DMS53 treated with DMSO at 0.1 percent for 48 hours (cell line): ENCODE data around the gene KRTAP10-12.

ENCODE experiments used
- DNase-seq: peaks from one replicate; lab custom pipeline; 2025; ENCODE audit not compliant: unreplicated experiment; lab: John Stamatoyannopoulos, UW

The KRTAP10-12 gene

GRCh38 chr21:44697811-44698734, 1.1 kb downstream of the KRTAP10-12 start:
- no peak for DNase-seq

- DNase-seq, result no peak
These were observed 2.6 kb downstream of the KRTAP10-12 start for GRCh38 chr21:44699502-44700001.

GRCh38 chr21:44700101-44701022, 3.4 kb downstream of the KRTAP10-12 start:
- no peak for DNase-seq

GRCh38 chr21:44701023-44701400, 4.0 kb downstream of the KRTAP10-12 start:
- DNase-seq, result no peak

- DNase-seq, result no peak
These were observed 4.6 kb downstream of the KRTAP10-12 start for GRCh38 chr21:44701541-44701940.

- no peak for DNase-seq
These were observed 5.4 kb downstream of the KRTAP10-12 start for GRCh38 chr21:44702111-44702972.

GRCh38 chr21:44702973-44703730, 6.2 kb downstream of the KRTAP10-12 start:
- no peak for DNase-seq

- no peak for DNase-seq
These were observed 7.0 kb downstream of the KRTAP10-12 start for GRCh38 chr21:44703731-44704635.

GRCh38 chr21:44704636-44705001, 7.6 kb downstream of the KRTAP10-12 start:
- DNase-seq, result no peak

- no peak for DNase-seq
These were observed 9.2 kb downstream of the KRTAP10-12 start for GRCh38 chr21:44706026-44706705.

- DNase-seq, result no peak
These were observed 10.0 kb downstream of the KRTAP10-12 start for GRCh38 chr21:44706706-44707581.

- DNase-seq, result no peak
These were observed 11.4 kb downstream of the KRTAP10-12 start for GRCh38 chr21:44708213-44708865.

- DNase-seq, result no peak
These were observed 12.0 kb downstream of the KRTAP10-12 start for GRCh38 chr21:44708866-44709425.

- peak; percentile 20 for DNase-seq
These were observed 12.7 kb downstream of the KRTAP10-12 start for GRCh38 chr21:44709426-44710293.

- peak; percentile 4 for DNase-seq
These were observed 13.3 kb downstream of the KRTAP10-12 start for GRCh38 chr21:44710294-44710665.
